Germinal center (tissue), 1 donor: Measurements from ENCODE around the gene KCNC2.

Source experiments
- DNase-seq: peaks from one replicate; pipeline ENCODE4 v3.0.0; 2012; ENCODE audit warnings: mixed read lengths, low spot score

KCNC2 gene

DNA sequence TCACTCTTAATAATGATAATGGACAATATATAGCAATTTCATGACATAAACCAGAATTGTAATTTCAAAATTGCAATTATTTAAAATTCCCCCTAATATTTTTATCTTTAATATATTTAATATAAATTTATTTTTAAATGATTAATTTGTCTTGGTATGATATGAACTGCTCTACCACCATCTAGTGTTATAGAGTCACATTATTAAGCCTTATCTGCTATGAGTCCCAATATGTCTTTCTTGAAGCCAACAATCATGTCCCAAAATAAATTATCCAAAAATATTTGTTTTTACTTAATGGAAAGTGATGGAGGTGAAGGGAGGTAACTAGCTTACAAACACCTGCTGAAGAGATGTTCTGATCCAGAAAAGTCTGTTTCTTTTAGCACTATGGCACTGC, 151.4 kb downstream of the KCNC2 start:
- DNase-seq, result no peak

DNA sequence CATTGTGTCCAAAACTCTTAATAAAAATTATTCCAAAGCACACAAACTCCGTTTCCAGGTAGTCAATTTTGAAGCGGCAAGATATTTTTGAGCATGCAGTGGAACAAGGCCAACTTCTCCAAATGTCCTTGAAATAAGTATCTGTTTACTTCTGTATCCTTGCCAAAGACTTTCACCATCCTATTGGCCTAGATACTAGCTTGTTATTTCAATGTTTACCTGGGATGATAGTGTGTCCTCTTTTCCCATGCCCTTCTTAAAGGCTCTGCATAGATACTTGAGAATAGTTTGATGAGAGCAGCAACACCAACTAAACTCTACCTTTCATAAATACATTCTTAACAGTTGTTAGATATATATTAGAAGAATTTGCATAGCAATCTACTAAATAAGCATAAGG, 160.9 kb downstream of the KCNC2 start:
- no peak for DNase-seq

DNA sequence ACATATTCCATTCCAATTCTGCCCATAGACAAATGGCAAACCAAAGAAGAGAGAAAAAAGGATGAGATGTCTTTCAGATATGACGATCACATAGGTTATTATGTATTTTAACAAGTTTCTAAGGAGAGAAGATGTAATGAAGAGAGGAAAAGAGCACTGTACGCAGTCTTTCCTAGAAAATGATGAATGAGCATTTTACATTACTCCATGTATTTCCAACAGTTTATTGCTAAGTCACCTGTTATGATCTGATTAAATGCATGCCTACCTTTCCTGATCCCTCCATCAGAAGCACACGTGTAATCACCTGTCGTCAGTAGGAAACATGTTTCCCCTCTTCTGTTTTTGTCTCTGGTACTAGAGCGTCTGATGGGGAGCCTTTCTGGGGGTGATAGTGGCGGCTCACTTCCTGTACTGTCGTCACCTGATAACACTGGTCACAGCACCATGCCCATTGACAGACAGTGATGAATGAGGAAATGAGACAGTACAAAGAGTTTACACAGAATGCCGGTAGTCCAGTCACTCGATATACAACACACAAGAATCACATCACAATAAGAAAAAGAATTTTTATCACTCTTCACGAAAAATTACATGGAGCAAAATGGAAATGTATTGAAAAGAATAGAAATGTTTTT, 161.6 kb downstream of the KCNC2 start:
- no peak for DNase-seq

DNA sequence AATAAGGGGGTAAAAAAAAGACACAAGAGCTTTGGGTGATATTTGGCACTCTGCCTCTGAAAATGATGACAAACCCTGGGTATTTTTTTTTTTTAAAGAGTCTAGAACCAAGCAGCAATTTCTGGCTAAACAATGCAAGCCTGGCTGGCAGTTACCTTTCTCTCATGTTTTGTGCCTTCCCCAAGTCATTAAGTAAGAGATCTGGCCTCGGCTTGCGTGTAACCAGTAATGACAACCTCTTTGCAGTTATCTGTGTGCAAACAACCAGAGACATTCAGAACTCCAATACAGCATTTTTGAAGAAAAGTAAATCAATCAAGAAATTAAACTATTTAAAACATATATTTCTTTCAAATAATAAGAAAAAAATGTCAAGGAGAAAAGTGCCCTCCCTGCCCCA, 167.5 kb downstream of the KCNC2 start:
- no peak for DNase-seq

DNA sequence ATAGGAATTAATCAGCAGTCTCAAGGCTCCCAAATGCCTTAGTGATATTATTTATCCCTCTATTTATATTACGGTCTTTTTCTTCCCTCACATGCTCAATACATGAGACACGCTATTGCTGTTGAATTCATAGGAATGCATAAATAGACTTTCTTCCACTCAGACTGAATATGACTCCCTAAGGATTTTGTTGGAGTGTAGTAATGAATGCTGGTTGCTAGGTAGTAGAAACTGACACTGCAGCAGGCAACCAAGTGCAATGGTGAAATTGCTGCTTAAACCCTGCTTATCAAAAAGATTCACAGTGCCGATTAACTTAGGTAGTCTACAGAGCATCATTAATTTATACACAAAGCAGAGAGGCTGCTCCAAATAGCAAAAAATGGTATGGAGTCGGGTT, 168.2 kb downstream of the KCNC2 start:
- no peak for DNase-seq

DNA sequence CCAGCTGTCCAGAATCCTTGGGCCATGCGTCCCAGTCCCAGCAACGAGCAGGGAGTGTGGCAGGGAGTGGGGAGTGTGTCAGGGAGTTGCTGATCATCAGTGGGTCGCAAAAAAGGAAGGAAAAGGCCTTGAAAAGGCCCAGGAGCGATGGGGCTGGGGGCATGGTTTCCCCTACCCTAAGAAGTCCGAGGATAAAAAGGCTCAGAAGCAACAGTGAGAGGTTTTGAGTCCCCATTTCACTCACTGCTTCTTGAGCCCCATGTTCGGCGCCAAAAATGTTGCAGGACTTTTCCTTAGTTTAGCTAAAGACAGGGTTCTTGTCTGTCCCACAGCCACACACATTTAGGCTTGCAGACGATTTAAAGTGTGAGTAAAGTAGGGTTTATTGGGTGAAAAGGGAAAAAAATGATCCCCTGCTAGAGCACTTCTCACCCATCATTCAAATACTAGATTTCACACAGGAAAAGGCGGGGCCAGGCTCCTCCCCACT, 189.5 kb downstream of the KCNC2 start:
- DNase-seq, result no peak

DNA sequence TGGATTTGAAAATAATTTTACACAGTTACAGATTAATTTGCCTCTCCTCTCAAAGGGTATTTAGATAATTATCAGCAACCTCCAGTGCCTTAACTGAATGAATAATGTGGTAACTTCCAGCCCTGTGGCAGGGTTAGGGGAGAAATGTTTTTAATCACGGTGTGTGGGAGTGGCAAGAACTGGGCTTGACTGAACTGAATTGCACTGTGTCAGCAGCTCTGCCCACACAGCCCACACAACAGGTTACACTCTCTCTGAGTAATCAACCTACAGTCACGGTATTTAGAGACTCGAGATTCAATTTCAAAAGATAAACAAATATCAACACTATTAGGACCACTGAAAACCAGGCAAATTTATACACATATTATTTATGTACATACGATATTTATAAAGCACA, 198.5 kb downstream of the KCNC2 start:
- DNase-seq, result no peak

DNA sequence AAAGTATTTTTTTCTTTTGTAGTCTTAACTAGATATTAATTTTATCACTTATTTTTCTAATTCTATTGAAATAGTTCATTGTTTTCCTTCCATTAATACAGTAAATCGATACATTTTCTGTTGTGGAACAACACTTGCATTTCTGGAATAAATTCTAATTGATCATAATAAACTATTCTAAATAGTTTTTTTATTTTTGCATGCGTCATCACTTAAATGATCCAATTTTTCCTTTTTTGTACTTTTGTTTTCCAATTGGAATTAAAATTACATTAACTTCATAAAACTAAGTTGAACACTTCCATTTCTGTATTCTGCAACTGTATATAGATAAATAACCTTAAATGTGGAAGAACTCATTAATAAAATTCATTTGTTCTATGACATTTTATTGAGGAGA, 202.5 kb downstream of the KCNC2 start:
- no peak for DNase-seq

DNA sequence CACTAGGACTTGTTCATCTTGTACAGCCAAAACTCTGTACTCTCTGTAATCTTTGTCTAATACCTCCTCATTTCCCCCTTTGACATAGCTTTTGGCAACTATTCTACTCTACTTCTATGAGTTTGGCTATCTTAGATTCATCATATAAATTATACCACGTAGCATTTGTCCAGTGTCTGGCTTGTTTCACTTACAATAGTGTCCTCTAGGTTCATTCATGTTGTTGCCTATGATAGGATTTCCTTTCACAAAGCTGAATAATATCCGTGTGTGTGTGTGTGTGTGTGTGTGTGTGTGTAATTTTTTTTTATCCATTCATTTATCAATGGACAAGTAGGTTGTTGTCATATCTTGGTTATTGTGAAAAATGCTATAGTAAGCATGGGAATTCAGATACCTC, 209.5 kb downstream of the KCNC2 start:
- DNase-seq, result no peak

DNA sequence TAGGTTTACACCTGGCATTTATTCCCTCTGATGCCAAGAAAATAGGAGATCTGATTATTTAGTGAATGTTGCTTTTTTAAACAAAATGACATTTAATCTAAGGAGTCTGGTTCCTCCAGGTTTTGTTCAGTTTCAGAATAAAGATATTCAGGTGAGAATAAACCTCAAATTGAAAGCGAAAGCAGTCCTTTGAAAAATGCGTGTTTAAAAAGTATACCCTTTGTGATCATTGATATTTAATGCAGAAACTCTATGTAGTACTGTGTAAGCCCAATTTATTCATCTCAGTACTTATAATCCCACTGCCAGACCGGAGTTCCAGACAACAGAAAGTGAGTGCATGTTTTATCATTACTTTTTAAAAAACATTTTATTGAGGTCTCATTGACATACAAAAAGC, 210.2 kb downstream of the KCNC2 start:
- no peak for DNase-seq
